B cell (primary cell): ENCODE measurements around the gene TAF6. TPM values are rescaled to one million over a fixed set of nuclear protein-coding genes. Genes with fewer than 3 reads are reported as not detected.

Experiments used
- ATAC-seq: fragments of 200-7000 bp; cut with Tn5 transposase; one replicate; pipeline ENCODE4 v1.10.0; 2021; ENCODE audit warnings: low read depth, mild to moderate bottlenecking, moderate number of reproducible peaks, moderate library complexity
- CTCF ChIA-PET: fragments of 350-600 bp; sonication (Branson Sonifier 250); formaldehyde crosslinking; loops from one replicate; lab custom pipeline; 2021; ENCODE audit warnings: antibody characterized with exemption, inconsistent platforms; lab: Charles Lee
- POLR2A ChIA-PET: fragments of 350-600 bp; sonication (Branson Sonifier 250); formaldehyde crosslinking; loops from one replicate; lab custom pipeline; 2021; ENCODE audit warnings: antibody characterized with exemption; lab: Charles Lee
- DNase-seq: peaks from one replicate; pipeline ENCODE4 v3.0.0; 2013
- H2AFZ ChIP-seq: 2 replicates; pipeline ENCODE4 v1.6.1; 2012; ENCODE audit warnings: mild to moderate bottlenecking, low read depth, low read length; ENCODE audit not compliant: insufficient read depth, poor library complexity, severe bottlenecking
- H3K27ac ChIP-seq, 2 donors: 1 replicate in 1 of 2; 2 replicates in 1 of 2; pipeline ENCODE4 v1.5.1; 2012 to 2013; ENCODE audit warnings: low read length in 2 of 2, mild to moderate bottlenecking in 2 of 2, moderate library complexity in 1 of 2
- H3K27me3 ChIP-seq, 4 experiments: fragments of 200-600 bp in 1 of 4; sonication (generic) in 1 of 4; replicated peaks in 1 of 4; 1 replicate in 2 of 4; 2 replicates in 2 of 4; pipeline versions ENCODE4 v1.6.1 to v1.7.0; 2013 to 2016; ENCODE audit warnings: low read length in 3 of 4, mild to moderate bottlenecking in 2 of 4, mixed read lengths in 1 of 4, moderate library complexity in 1 of 4; ENCODE audit not compliant: insufficient read depth in 4 of 4, control insufficient read depth in 3 of 4; ENCODE audit errors: control extremely low read depth in 1 of 4
- H3K36me3 ChIP-seq, 2 experiments: replicated peaks in 1 of 2; 1 replicate in 1 of 2; 2 replicates in 1 of 2; pipeline versions ENCODE4 v1.6.1 to v1.7.1; 2013; ENCODE audit warnings: low read length in 1 of 2; ENCODE audit not compliant: insufficient read depth in 2 of 2, control insufficient read depth in 1 of 2; ENCODE audit errors: control extremely low read depth in 1 of 2, extremely low read depth in 1 of 2
- H3K4me1 ChIP-seq, 2 donors: fragments of 200-600 bp in 1 of 2; sonication (generic) in 1 of 2; 1 replicate in 1 of 2; 2 replicates in 1 of 2; pipeline versions ENCODE4 v1.5.1 to v1.6.1; 2013 to 2017; ENCODE audit warnings: low read length in 2 of 2; ENCODE audit not compliant: control insufficient read depth in 2 of 2, insufficient read depth in 2 of 2
- H3K4me2 ChIP-seq: replicated peaks from 2 replicates; pipeline ENCODE3; 2012; ENCODE audit warnings: mild to moderate bottlenecking, low read depth, low read length; ENCODE audit not compliant: poor library complexity, severe bottlenecking
- H3K4me3 ChIP-seq, 5 experiments: fragments of 200-600 bp in 1 of 5; sonication (generic) in 1 of 5; 1 replicate in 3 of 5; 2 replicates in 2 of 5; pipeline versions ENCODE4 v1.5.1 to v1.7.0; 2011 to 2016; ENCODE audit warnings: low read length in 4 of 5, mild to moderate bottlenecking in 4 of 5, low read depth in 2 of 5, control low read depth in 1 of 5, moderate library complexity in 1 of 5; ENCODE audit not compliant: insufficient read depth in 1 of 5; ENCODE audit errors: control extremely low read depth in 1 of 5, extremely low read depth in 1 of 5
- H3K79me2 ChIP-seq: fragments of 200-600 bp; sonication (generic); one replicate; pipeline ENCODE4 v1.6.0; 2016; ENCODE audit warnings: low read length; ENCODE audit not compliant: control insufficient read depth, insufficient read depth
- H3K9ac ChIP-seq: fragments of 200-600 bp; sonication (generic); 2 replicates; pipeline ENCODE4 v1.6.1; 2017; ENCODE audit warnings: mild to moderate bottlenecking, low read length, moderate library complexity
- H3K9me3 ChIP-seq, 3 donors: one replicate each; pipeline versions ENCODE4 v1.6.1 to v1.7.1; 2013; ENCODE audit warnings: low read length in 2 of 3; ENCODE audit not compliant: control insufficient read depth in 2 of 3, insufficient read depth in 1 of 3; ENCODE audit errors: control extremely low read depth in 1 of 3
- H4K20me1 ChIP-seq: 2 replicates; pipeline ENCODE4 v1.6.0; 2012; ENCODE audit warnings: mild to moderate bottlenecking, low read length; ENCODE audit not compliant: insufficient read depth, control insufficient read depth, poor library complexity, severe bottlenecking
- H3K27ac Mint-ChIP-seq: one replicate; pipeline ENCODE4 v1.8.0; 2021; ENCODE audit warnings: mixed read lengths
- H3K27me3 Mint-ChIP-seq: one replicate; pipeline ENCODE4 v1.8.0; 2021; ENCODE audit warnings: mixed read lengths
- H3K4me1 Mint-ChIP-seq: one replicate; pipeline ENCODE4 v1.8.0; 2021; ENCODE audit warnings: mixed read lengths
- H3K4me3 Mint-ChIP-seq: one replicate; pipeline ENCODE4 v1.8.0; 2021; ENCODE audit warnings: mixed read lengths
- H3K9me3 Mint-ChIP-seq: one replicate; pipeline ENCODE4 v1.8.0; 2022; ENCODE audit warnings: mixed read lengths; ENCODE audit not compliant: insufficient read depth
- EZH2 ChIP-seq: IDR thresholded peaks from 2 replicates; pipeline ENCODE4 v1.6.1; 2012; ENCODE audit warnings: borderline replicate concordance, low read depth, mild to moderate bottlenecking, moderate library complexity, low read length; ENCODE audit not compliant: insufficient read depth, poor library complexity, severe bottlenecking
- WGBS: methylation state at CpG from one replicate; pipeline ENCODE4 v1.1.5; 2013; ENCODE audit warnings: missing lambda C conversion rate; ENCODE audit not compliant: insufficient coverage; 5-methylcytosine and 5-hydroxymethylcytosine counted together
- intact Hi-C: fragments of 100-400 bp; cut with micrococcal nuclease; formaldehyde crosslinking; loops from one replicate; pipeline ENCODE4 v1.10.0; 2022
- polyA plus RNA-seq: library from polyadenylated mRNA; depleted of rRNA; stranded (reverse); fragments of >200 nt; gene quantifications from 2 replicates; pipeline ENCODE4 v1.2.3, GENCODE V29; 2012
- total RNA-seq, 2 donors: library from RNA; stranded (reverse); fragments of 120-200 nt in 1 of 2; gene quantifications; 1 replicate in 1 of 2; 2 replicates in 1 of 2; pipeline versions ENCODE4 v1.2.3 to v1.2.4, GENCODE V29; 2013 to 2022
- TF ChIP-seq, protein P1 (sequence below): fragments of 200-600 bp; IDR thresholded peaks from one replicate; pipeline ENCODE4 v1.8.0; 2022; ENCODE audit warnings: antibody characterized with exemption, mild to moderate bottlenecking

Gene TAF6
- total and polyA plus RNA-seq, 2 donors (not counting 1 experiment from before 2014, with no cell fraction given), result 48.3 to 65.8 TPM

DNA sequence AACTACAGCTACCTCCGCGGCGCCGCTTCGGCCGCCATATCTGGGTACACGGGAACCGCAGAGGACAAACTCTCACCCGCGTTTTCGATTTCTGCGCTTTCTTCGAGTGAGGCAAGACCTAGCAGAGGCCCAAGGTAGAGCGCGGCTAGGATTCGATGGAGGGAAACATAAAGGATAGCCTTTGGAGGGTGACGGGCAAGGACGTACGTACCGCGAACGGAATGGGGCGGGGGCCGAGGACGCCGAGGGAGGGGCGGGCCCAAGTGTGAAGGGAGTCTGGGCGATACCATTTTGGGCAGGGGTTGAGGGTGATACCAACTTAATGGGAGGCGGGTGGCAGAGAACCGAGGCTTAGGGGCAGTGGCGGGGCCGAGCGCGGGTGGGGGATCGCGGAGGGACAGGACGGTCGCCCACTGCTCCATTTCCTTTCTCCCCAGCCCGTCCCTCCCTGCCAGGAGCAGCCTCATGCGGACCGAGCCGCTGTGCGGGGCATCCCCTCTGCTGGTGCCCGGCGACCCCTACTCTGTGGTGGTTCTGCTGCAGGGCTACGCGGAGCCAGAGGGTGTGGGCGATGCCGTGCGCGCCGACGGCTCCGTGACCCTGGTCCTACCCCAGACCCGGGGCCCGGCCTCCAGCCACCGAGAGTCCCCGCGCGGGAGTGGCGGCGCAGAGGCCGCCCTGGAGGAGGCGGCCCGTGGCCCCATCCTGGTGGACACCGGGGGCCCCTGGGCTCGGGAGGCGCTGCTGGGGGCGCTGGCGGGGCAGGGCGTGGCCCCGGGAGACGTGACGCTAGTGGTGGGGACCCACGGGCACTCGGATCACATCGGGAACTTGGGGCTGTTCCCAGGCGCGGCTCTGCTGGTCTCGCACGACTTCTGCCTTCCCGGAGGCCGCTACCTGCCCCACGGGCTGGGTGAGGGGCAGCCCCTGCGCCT is 8.0 kb upstream of the TAF6 start, which contains the start of gene MBLAC1:
Gene MBLAC1 (plus strand): TSS at position 37 of the 935 bp plus-strand sequence. CDS start 429 bp downstream, at position 466.
- Histone ChIP-seq H3K79me2 (peaks cover 19% of the 10 kb centered on the region), H3K4me3 (peak within 1 kb of the TSS; percentile 54 to 84 (median 78)), H3K27ac (peak within 1 kb of the TSS; percentile 83 to 95), H3K27me3 (no peaks in the 10 kb centered on the region), H2AFZ (peak within 1 kb of the TSS; percentile 99), H3K9me3 (no peaks in the 10 kb centered on the region), H3K4me2 (peak within 1 kb of the TSS; percentile 100), H3K4me1 (peaks cover 20 to 36% of the 10 kb centered on the region in 2 donors), H3K9ac (peak within 1 kb of the TSS; percentile 91), H4K20me1 (no peaks in the 10 kb centered on the region), H3K36me3 (no peaks in the 10 kb centered on the region)
- Mint-ChIP-seq H3K4me1 (peaks cover 31% of the 10 kb centered on the region), H3K9me3 (no peaks in the 10 kb centered on the region), H3K27ac (peak within 1 kb of the TSS; percentile 100), H3K27me3 (no peaks in the 10 kb centered on the region), H3K4me3 (peak within 1 kb of the TSS; percentile 100)
- ATAC-seq (peak; percentile 83), DNase-seq (peak; percentile 97)
- intact Hi-C loops, result loop anchor here (1.0 kb wide), 7 partner anchors 8 to 301 kb away; partner anchors contain the start of genes AP4M1, CNPY4, LAMTOR4 and MCM7
- CTCF ChIA-PET, result interaction anchor here (0.6 to 6.6 kb wide), 6 partner anchors 15 to 281 kb away, joined by 3 to 43 read pairs (median 10); partner anchors contain the start of genes AP4M1 and MCM7
- TF ChIP-seq, protein P1, sequence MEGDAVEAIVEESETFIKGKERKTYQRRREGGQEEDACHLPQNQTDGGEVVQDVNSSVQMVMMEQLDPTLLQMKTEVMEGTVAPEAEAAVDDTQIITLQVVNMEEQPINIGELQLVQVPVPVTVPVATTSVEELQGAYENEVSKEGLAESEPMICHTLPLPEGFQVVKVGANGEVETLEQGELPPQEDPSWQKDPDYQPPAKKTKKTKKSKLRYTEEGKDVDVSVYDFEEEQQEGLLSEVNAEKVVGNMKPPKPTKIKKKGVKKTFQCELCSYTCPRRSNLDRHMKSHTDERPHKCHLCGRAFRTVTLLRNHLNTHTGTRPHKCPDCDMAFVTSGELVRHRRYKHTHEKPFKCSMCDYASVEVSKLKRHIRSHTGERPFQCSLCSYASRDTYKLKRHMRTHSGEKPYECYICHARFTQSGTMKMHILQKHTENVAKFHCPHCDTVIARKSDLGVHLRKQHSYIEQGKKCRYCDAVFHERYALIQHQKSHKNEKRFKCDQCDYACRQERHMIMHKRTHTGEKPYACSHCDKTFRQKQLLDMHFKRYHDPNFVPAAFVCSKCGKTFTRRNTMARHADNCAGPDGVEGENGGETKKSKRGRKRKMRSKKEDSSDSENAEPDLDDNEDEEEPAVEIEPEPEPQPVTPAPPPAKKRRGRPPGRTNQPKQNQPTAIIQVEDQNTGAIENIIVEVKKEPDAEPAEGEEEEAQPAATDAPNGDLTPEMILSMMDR, result no peak
- no peak for TF ChIP-seq EZH2
- under 1% methylated on average over 85 of the region's 85 CpGs for WGBS
- POLR2A ChIA-PET, result interaction anchor here (0.7 to 2.6 kb wide), 3 partner anchors 26 to 302 kb away, joined by 3 to 37 read pairs (median 7); partner anchors contain the start of genes AP4M1 and MCM7
